ENCODE data around the gene BASP1. TPM values are rescaled to one million over a fixed set of nuclear protein-coding genes. Genes with fewer than 3 reads are reported as not detected.

BASP1 gene, protein sequence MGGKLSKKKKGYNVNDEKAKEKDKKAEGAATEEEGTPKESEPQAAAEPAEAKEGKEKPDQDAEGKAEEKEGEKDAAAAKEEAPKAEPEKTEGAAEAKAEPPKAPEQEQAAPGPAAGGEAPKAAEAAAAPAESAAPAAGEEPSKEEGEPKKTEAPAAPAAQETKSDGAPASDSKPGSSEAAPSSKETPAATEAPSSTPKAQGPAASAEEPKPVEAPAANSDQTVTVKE
- 27.0 TPM for polyA plus RNA-seq (ENCODE audit: insufficient read length)

DNA sequence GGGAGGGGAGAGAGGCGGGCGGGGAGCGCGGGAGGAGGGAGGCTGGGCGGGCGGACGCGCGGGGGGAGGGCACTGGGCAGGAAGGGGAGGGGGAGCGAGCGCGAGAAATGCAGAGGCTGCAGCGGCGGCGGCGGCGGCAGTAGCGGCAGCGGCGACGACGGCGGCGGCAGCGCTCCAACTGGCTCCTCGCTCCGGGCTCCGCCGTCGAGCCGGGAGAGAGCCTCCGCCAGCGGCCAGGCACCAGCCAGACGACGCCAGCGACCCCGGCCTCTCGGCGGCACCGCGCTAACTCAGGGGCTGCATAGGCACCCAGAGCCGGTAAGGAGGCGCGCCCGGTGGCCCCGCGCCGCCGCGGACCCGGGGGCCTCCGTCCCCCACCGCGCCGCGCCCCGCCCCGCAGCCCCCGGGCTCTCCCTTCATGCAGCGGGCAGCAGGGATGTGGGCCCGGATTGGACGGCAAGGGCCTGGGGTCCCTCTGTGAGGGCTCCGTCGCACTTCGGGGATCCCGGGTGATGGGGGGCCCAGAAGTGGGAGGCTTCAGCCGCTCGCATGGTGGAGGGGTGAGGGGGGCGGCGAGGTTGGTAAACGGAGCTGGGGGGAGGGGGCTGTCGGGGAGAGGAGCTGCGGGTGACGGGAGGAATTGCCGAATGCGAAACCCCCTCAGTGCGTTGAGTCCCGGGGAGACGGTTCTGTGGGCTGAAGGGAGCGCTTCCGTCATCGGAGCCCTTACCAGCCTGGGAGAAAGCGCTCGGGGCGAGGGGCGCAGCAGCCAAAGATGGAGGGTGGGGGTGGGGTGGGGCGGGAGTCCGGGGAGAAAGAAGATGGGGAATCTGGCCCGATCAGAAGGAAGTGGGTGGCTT is at the start of gene BASP1:
Gene BASP1 (plus strand): TSS at position 139 of the 860 bp plus-strand sequence. CDS start 57,586 bp downstream, outside the sequence.
- DNase-seq (ENCODE audit: low read depth), result no peak

DNA sequence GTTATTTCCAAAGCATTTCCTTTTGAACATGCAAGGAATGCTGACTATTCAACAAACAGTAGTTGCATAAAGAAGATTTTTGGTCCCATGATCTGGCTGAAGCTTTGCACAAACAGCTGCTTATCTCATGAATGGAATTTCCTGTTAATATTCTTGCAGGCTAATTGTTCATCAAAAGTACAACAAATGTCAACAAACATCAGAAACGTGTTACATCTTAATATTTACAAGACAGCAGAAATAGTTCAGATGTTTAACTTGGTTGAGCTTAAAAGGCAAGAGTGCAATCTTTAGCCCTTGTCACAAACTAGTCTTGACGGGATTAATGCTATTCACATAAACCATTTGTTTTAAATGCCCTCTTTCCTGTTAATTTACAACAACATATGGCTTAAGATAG is 47.9 kb upstream of the BASP1 start:
- DNase-seq (ENCODE audit: low read depth), result no peak

DNA sequence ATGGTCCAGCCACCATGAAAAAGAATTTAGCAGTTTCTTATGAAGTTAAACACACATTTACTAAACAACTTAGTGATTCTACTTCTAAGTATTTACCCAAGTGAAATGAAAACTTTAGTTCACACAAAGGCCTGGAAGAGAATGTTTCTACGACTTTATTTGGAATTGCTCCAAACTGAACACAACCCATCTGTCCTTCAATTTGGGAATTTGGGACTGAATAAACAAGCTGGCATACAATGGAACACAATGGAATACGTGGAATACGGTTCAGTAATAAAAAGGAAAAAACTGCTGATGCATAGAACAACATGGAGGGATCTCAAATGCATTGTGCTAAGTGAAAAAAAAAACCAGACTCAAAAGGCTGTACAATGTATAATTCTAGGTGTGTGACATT is 44.6 kb upstream of the BASP1 start:
- no peak for DNase-seq (ENCODE audit: low read depth)

DNA sequence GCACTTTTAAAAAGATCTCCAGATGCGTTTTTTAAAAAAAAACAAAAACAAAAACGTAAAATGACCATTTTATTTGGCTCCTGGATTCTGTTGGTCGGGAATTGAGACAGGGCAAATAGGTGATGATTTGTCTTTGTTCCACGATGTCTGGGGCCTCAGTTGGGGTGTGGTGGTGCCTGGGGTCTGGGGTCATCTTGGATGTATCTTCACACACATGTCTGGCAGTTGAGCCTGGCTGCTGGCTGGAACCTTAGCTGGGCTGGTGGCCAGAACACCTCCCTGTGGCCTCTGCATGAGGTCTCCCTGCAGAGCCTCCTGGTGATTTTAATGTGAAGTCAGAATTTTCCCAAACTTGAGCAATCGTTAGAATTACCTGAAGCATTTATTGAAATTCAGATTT is 42.5 kb upstream of the BASP1 start:
- no peak for DNase-seq (ENCODE audit: low read depth)

DNA sequence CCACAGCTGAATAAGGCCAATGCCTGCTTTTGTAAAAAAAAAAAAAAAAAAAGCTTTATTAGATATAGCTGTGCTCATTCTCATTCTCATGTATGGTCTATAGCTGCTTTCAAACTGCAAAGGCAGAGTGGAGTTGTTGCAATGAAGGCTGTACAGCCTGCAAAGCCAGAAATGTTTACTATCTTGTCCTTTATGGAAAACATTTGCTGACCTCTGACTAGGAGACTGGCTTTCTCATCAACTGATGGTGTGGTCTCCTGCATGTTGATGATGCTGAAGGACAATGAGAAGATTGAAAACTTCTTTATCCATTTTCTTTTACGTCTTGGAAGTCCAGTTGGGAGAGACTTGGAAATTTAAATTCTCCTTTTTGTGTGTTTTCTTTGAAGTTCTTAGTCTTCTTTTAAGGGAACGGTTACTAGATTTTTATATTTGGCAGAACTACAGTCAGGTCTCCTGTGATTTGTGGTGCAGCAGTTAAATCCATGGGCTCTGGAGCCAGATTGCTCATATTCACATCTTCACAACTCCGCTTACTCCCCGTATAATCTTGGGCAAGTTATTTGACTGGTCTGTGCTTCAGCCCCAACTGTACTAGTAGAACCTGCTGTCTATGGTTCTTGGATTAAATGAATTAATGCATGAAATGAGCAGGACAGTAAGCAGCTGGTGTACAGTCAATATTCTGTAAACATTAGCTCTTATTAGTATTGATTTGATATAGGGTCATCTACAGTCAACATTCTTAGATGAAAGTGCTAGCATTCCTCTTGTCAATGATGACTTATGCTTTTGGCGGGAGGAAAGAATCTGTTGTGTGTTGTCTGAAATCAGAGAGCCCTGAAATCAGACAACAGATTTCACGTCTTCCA is 39.7 kb upstream of the BASP1 start:
- no peak for DNase-seq (ENCODE audit: low read depth)

DNA sequence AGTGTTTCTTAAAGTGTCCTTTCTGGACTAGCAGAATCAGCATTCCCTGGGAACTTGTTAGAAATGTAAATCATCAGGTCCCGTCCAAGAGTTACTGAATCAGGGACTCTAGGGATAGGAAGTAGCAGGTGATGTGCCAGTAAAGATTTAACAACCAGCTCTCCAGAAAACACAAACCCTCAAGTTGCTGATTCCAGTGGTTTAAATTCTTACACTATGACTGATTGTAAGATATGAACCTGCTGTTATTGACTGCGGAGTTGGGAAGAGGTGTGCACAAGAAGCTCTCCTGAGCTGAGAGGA is 39.1 kb upstream of the BASP1 start:
- no peak for DNase-seq (ENCODE audit: low read depth)

DNA sequence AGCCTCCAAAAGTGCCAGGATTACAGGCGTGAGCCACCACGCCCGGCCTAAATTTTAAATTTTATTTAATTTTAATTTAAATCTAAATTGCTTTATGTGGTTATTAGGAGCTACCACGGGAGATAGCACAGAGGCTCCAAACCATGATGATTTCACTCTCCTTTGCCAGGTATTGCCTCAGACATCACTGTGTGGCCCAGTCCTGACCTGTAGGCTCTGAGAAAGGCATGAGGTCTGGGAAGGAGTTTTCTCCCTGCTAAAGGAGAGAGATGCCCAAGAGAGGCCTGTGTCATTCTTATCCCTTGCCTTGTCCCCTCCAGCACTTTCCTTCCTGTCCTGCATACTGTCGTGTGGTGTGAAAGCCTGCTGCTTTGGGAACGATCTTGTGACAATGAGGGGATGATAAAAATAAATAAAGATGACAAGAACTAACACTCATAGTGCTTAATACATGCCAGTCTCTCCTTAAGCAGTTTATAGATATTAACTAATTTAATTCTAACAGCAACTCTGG is 37.0 kb upstream of the BASP1 start:
- no peak for DNase-seq (ENCODE audit: low read depth)

DNA sequence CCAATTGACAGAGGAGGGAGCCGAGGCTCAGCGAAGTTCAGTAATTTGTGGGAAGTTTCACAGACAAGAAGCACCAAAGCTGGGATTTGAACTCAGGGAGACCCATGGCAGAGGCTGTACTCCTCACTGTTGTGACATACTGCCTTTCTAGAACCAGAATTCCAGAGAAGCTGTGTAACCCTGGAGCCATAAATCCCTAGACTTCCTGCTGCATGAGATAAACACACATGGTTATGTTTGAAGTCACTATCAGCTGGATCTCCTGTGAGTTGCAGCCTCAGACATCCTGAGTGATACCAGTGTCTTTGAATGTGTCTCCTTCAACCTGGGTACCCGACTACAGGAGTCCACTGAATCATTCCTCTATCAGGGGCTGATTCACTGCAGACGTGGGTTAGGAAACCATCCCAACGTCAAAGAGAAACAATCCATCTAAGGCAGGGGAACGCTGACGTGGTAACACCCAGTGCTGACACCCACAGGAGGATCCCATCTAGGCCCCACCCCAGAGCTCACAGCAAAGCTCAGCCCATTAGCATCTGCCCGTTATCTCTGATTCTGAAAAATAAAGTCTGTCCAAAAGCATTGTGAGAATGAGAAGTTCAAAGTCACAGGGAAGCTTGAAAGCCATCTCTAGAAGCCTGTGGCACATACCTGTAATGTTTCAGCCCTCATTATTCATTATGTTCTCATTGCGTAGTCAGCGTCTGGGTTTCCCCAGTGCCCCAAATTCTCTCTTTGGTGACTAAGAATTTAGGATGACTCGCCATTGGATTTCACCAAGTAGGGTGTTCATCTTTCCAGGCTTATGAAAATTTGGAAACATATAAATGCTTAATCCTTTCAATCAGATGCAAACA is 36.3 kb upstream of the BASP1 start:
- no peak for DNase-seq (ENCODE audit: low read depth)

DNA sequence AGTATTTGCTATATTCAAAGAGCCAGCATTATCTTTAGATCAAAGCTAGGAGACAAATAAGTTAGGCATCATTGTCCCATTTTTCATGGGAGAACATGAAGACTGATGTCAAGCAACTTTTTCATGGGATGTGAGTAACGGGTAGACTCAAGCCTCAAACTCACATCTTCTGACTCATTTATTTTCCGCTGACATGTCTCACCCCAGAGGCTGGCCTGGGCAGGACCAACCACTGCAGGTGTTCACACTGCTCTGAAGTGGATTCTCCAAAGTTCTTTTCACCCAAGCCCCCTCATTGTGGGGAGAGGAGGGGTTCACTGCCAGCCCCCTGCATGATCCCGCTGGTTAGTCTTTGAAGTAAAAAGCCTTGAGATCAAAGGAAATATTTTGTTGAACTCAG is 34.9 kb upstream of the BASP1 start:
- DNase-seq (ENCODE audit: low read depth), result no peak

DNA sequence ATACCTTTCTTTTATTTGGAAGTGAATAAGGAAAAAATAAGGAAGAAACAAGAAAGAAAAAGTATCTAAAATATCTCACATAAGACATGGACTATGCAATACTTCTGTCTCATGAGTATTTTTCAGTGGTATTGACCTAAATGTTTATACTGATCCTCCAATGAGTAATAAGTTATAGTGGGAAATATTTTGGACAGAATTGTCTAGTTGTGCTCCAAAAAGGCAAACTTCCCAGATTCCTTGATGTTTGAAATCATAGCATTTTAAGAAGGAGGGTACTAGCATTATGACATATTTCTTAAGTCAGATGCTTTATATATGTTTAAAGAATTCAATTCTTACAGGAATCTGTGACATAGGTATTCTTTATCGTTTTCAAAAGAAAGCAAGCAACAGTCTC is 34.5 kb upstream of the BASP1 start:
- DNase-seq (ENCODE audit: low read depth), result no peak

DNA sequence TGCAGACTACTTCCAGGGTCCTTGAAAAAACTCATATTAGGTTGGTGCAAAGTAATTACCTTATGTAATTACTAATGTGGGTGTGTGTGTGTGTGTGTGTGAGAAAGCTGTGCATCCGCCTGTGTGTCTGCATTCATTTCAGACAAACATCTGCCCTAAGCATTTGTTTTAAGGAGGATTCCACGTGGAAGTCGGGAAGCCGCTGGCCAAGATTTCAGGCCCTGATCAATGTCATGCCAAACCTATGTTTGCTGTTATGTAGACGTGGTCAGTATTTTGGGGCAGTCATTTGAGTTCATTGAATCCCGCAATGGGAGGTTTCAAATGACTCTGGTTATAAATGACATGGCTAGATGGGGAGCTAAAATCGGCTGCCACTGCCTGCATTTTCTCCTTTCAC is 33.6 kb upstream of the BASP1 start:
- DNase-seq (ENCODE audit: low read depth), result no peak

DNA sequence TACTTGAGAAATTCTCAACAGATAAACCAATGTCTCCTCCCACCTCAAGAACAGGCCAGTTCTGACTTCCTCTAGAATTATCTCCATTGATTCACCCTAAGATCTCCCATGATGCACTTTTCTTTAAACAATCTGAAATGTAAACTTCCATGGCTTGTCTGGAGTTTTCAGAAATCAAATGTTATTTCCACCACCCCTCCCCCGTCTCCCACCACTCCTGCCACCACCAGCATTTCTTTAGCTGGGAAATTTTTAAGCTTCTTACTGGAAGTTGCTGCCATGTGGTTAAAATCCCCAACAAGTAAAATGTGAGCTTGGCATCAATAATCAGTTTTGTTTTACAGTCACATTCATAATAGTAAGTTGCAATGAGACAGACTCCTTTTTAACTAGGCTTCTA is 32.8 kb upstream of the BASP1 start:
- no peak for DNase-seq (ENCODE audit: low read depth)

DNA sequence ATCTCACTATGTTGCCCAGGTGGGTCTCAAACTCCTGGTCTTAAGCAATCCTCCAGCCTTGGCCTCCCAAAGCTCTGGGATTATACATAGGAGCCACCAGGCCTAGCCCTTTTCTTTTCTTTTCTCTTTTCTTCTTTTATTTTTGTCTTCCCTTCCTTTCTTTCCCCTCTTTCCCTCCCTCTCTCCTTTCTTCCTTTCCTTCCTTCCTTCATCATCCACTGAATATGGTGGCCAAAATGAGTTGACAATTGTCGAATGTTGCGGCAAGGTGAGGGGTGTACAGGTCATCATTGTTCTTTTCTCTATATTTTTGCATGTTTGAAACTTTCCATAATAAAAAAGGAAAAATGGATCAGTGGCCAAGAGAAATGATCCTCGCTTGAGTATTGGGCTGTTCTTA is 32.1 kb upstream of the BASP1 start:
- DNase-seq (ENCODE audit: low read depth), result no peak

DNA sequence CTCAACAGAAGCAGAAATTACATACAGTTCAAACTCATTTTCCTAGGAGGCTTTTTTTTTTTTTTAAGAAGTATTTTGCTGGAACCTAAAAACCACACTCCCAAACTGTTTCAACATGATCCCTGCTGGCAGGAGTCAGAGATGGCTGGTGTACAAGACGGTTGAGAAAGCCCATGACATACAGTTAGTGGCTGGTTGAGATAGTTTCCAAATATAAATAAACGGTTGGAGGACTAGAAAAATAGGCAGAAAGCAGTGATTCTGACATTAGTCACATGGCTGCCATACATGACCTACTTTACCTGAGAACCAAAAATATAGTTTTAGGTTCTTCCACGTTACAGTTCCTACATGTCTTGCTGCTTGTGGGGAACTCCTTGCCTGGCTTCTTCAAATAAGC is 31.7 kb upstream of the BASP1 start:
- DNase-seq (ENCODE audit: low read depth), result no peak

DNA sequence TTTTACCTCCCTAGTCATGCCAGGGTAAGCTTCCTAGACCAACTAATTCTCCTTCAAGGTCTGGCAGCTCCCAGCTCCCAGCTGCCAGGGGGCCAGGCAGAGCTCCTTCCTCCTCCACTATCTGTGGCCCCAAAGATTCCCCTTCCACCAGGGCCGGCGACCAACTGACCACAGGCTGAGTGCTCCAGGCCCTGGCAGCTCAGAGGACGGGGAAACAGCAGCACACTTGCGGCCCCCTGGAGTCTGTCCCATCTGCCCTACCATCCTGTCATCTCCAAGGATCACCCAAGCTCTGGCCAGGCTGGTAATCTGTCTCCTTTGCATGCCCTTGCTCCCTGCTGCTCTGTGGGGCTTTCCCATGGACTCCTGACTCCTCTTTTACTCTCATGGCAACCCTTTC is 31.2 kb upstream of the BASP1 start:
- DNase-seq (ENCODE audit: low read depth), result no peak

DNA sequence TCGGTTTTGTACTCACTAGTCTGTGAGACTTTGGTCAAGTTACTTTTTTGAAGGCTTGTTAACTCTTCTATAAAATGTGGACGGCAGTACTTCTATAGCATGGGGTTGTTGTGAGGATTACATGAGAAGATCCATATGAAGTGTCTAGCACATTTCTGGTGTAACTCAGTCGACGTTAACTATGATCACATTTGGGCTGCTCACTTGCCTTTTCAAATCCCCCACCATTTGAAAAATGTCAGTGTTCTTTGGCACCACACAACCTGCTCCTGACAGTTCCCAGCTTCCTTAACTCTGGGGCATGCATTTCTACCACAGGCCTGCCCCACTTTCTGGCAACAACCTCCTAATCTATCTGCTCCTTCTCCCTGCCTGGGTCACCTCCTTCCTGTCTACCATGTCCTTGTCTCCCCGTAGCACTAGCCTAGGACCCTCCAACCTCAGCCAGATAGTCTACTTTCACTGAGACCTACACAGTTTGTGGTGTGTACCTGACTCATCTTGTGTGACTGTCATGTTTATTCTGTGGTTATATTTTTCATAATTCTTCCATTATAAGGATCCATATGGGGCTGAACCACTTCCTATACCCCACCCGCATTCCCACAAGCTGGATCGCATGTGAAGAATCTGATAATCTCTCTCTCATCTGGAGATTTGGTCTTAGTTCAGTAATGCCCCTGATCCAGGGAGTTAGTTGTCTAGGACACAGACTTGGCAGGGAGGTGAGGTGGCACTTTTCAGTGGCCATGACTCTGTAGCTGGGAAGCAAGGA is 30.2 kb upstream of the BASP1 start:
- no peak for DNase-seq (ENCODE audit: low read depth)

DNA sequence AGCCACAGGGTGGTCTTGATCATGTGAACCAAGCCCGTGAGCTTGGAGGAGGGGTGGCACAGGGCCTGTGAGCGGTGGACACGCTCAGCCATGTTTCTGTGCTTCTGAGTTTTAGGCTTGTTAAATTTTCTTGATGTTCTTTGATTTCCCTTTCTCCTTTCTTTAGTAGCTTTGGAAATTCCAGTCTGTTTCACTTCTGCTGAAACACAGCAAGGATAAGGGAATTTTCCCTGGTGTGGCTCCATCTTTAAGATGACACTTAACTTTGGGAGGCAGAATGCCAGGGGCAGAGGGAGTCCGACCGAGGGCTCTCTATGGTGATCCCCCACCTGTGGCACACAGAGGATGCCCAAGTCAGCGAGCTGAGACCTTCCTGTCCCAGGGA is 29.7 kb upstream of the BASP1 start:
- no peak for DNase-seq (ENCODE audit: low read depth)

DNA sequence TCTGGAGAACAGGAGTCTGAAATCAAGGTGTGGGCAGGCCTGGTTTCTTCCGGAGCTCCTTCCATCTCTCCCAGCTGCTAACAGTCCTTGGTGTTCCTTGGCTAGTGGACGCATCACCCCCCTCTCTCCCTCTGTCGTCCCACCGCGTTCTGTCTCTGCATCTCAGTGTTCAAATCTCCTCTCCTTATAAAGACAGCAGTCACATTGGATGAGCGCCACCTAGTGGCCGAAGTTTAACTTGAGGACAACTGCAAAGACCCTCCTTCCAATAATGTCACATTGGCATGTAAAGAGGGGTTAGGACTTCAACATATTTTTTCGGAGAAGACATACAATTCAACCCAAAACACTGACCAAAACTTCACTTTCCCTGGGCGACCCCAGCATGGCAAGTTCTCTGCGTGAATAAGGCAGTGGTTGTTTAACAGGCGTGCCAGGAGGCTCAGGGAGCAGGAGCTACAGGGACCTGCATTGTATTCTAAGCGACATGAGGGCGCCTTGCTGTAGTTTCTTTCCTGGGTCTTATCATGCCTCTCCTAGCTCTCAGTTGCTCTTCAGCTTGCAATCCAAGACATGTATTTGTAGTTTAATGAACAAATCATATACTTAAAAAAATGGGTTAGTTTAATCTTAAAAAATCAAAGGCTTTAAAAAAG is 27.9 kb upstream of the BASP1 start:
- DNase-seq (ENCODE audit: low read depth), result no peak

DNA sequence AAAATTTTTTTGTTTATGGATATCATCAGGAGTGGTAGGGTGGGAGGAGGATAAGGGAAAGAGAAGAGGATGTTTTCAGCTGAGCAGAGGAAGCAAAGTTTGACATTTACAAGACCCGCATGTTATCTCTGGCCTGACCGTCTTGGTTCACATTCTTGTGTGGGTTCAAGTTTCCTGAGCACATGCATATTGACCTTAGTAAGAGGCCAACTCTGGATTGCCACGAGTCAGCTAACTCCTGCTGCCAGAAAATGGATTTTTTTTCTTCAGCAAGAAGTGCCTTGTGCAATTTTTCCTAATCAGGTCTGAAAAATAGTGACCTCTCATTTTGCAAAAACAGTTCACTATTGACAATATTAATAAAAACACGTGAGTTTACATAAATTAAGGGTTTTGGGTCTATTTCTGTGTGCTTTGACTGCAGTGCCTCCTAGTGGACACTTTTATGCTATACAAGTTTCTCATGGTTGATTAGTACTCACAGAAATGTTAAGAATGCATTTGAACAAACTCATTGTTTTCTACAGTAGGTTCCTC is 27.1 kb upstream of the BASP1 start:
- no peak for DNase-seq (ENCODE audit: low read depth)
